NCI-H2196 treated with DMSO at 0.1 percent for 48 hours (cell line): Measurements from ENCODE around the gene LDB1.

Experiments
- DNase-seq: peaks from one replicate; lab custom pipeline; 2025; ENCODE audit not compliant: unreplicated experiment; lab: John Stamatoyannopoulos, UW

Gene LDB1, protein sequence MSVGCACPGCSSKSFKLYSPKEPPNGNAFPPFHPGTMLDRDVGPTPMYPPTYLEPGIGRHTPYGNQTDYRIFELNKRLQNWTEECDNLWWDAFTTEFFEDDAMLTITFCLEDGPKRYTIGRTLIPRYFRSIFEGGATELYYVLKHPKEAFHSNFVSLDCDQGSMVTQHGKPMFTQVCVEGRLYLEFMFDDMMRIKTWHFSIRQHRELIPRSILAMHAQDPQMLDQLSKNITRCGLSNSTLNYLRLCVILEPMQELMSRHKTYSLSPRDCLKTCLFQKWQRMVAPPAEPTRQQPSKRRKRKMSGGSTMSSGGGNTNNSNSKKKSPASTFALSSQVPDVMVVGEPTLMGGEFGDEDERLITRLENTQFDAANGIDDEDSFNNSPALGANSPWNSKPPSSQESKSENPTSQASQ

DNA sequence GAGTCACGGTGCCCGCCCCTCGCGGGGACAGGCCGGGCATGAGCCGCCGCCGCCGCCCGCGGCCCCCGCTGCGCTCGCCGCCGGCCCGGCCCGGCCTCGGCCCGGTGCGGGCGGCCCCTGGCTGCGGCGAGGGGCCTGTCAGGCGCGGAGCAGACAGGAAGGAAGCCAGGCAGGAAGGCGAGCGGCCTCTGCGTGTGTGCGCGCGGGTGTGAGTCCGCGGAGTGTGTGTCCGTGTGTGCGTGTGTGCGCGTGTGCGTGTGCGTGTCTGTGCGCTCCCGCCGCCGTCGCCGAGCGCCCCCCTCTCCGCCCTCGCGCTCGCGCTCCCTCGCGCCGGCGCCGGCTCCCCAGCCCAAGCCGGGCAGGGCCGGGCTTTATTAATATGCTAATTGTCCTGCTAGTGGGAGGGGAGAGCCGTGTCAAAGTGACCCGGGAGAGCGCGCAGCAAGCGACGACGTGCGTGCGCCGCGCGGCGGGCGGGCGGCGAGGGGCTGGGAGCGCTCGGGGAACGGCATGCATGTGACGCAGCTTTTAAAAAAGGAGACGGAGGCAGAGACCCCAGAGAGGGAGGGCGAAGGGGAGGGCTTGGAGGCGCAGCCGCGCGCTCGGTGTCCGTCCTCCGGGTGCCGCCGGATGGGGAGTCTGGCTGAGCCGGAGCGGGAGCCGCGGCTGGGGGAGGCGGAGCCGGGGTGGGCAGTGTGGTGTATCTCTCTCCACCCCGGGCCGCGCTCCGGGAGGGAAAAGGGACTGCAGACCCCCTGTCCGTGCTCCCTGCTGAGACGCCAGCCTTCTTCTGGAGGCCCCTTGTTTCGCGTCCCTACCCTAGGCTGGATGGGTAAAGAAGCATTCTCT lies at the start of gene LDB1:
TSS of gene LDB1 (minus strand) at position 227 of the 849 bp plus-strand sequence. CDS start 258 bp downstream, outside the sequence.
- DNase-seq = peak; percentile 27

- no peak for DNase-seq
These were observed 47.7 kb upstream of the LDB1 start for GRCh38 chr10:102167861-102168260.

GRCh38 chr10:102163342-102163989 lies 43.3 kb upstream of the LDB1 start:
- DNase-seq = no peak

- no peak for DNase-seq
These were observed 39.7 kb upstream of the LDB1 start for GRCh38 chr10:102159831-102160230.

DNA sequence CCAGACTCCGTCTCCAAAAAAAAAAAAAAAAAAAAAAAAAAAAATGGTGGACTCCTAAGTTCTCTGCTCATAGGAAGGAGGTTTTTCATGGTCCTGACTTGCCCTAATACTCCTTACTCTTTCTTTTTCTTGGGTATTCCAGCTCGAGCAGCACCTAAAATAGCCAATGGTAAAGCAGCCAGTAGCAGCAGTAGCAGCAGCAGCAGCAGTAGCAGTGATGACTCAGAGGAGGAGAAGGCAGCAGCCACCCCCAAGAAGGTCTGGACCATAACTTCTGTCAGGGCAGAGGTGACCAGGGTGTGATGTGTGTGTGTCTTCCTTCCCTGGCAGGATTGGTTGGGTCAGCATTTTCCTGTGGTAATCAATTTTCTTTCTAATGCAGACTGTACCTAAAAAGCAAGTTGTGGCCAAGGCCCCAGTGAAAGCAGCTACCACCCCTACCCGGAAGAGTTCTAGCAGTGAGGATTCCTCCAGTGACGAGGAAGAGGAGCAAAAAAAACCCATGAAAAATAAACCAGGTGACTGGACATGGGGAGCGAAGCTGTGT lies 39.0 kb upstream of the LDB1 start:
- DNase-seq = no peak

DNA sequence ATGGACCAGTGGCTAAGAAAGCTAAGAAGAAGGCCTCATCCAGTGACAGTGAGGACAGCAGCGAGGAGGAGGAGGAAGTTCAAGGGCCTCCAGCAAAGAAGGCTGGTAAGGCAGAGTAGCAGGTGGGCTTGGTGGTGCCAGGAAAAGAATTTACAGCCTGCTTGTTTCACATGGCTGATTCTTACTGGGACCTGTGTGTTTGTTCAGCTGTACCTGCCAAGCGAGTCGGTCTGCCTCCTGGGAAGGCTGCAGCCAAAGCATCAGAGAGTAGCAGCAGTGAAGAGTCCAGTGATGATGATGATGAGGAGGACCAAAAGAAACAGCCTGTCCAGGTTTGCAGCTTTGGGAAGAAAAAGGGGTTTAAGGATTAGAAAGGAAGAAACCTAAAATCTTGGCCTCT lies 37.1 kb upstream of the LDB1 start:
- DNase-seq = no peak

DNA sequence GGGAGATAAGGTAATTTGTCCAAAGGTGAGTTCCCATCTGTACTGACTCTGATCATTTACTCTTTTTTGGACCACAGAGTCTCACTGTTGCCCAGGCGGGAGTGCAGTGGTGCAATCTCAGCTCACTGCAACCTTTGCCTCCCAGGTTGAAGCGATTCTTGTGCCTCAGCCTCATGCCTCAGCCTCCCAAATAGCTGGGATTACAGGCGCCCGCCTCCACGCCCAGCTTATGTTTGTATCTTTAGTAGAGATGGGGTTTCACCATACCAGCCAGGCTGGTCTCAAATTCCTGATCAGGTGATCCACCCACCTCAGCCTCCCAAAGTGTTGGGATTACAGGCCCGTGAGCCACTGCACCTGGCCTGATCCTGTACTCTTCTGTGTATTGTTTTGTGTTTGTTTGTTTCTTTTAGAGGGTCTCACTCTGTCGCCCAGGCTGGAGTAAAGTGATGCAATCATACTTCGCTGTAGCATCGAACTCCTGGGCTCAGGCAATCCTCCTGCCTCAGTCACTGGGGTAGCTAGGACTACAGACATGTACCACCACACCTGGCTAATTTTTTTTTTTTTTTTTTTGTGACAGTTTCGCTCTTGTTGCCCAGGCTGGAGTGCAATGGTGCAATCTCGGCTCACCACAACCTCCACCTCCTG lies 34.4 kb upstream of the LDB1 start:
- DNase-seq = no peak

DNA sequence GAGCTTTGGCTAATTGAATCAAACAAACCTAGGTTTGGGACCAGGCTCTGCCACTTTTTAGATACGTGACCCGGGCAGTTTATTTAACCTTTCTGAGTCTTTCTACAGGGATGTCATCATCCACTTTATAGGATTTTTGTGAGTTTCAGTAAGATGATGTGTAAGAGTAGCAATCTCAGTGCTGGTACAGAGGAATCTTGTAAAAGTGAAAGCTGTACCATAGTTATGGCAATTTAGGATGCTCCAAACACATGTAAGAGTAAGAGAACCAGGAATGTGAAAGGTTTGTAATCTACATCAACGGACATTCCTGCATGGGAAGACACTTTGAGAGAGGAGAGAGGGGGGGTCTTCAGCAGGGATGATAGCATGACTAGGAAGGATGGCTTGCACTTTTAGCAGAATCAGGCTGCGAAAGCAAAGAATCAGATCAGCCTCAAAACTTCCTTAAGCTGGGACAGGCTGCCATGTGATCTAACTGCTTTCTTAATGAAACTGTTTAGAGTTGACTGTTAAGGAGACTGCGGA lies 33.0 kb upstream of the LDB1 start:
- DNase-seq = no peak

DNA sequence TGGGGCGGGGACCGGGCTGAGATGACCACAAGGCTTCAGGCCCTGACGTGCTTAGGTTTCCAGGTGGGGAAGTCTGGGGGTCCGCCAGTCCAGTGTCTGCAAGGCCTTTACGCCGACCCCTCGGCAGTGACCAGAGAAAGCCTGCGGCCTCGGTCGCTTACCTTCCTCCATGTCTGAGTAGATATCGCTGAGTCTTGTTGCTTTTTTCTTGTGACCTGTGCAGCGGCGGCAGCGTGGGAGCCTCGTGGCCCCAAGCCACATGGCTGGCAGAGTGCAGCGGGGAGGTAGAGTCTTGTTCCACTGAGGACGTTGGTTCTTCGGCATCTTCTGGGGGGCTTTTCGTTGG lies 32.4 kb upstream of the LDB1 start:
- no peak for DNase-seq

DNA sequence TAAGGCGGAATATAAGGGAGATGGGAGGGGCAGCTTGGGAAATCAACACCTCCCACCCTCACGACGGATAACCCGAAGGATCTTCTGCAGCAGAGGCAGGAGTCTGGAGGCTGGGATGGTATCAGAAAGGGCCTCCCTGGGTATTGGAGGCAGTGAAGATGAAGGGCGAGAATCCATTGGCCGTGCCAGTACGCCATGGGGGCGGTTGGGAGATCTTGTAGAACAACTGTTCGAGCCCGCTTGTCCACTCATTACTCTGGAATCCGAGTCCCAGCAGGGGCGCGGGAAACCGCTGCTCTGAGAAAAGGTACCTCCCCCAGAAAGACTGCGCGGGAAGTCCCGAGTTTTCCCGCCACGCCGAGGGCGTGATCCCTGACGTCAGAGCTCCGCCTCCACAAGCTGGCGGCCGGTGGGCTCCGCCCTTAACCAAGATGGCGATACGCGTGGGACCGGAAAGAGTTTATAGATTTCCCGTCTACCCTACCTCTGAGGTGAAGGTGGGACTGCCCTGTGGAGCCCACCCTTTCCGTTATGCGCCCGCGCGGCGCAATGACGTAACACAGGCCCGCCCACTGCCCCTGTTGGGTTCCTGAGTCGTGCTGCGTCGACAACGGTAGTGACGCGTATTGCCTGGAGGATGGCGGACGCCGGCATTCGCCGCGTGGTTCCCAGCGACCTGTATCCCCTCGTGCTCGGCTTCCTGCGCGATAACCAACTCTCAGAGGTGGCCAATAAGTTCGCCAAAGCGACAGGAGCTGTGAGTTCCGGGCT lies 31.8 kb upstream of the LDB1 start, which contains the start of gene NOLC1:
TSS of gene NOLC1 (plus strand) at position 616 of the 771 bp plus-strand sequence. CDS start at position 638, 22 bp downstream.
- DNase-seq = peak; percentile 86

- no peak for DNase-seq
These were observed 31.0 kb upstream of the LDB1 start for GRCh38 chr10:102150970-102151773.

DNA sequence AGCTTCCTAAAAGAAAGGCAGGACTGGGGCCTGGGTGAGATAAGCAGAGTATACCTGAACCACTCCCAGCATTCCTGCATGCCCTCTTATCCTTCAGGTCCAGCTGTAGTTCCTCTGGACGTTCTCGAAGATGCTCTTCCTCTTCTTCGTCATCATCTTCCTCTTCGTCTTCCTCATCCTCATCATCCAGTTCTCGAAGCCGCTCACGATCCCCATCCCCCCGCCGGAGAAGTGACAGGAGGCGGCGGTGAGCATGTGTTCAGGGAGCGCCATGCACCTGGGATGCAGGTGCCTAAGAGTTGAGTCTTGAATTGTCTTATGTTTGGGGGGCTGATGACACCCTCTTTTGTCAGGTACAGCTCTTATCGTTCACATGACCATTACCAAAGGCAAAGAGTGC lies 28.1 kb upstream of the LDB1 start:
- no peak for DNase-seq

DNA sequence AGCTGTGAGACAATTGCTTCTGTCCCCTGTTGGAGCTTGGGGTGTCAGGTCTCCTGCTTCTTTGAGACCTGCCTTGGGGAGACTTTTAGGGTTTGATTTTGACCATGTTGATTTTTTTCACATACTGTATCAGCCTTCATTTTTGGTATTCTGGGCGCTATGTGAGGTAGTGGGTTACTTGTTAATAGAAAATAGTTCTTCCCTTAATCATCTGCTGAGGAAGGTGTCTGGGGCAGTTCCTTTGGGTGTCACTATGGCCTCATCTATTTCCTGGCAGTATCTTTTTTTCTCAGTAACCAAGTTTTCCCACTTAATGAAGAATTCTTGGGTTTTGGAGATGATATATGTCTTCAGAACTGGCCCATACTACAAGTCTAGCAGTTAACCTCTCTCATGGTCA lies 27.4 kb upstream of the LDB1 start:
- DNase-seq = no peak

DNA sequence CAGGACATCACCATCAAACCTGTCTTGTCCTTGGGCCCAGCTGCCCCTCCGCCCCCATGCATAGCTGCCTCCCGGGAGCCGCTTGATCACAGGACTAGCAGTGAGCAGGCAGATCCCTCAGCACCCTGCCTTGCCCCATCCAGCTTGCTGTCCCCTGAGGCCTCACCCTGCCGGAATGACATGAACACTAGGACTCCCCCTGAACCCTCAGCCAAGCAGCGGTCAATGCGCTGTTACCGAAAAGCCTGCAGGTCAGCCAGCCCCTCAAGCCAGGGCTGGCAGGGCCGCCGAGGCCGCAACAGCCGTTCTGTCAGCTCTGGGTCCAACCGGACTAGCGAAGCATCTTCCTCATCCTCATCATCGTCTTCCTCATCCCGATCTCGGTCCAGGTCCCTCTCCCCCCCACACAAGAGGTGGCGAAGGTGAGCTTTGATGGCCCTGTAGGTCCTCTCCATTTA lies 26.8 kb upstream of the LDB1 start:
- no peak for DNase-seq

DNA sequence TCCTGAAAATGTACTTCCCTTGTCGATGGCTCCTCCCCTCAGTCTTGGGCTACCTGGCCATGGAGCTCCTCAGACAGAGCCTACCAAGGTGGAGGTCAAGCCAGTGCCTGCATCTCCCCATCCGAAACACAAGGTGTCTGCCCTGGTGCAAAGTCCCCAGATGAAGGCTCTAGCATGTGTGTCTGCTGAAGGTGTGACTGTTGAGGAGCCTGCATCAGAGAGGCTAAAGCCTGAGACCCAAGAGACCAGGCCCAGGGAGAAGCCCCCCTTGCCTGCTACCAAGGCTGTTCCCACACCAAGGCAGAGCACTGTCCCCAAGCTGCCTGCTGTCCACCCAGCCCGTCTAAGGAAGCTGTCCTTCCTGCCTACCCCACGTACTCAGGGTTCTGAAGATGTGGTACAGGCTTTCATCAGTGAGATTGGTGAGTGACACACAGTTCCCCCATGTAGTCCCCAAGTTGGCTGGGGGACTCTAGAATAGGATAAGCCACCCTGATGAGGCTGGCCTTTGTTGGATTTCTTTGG lies 21.5 kb upstream of the LDB1 start:
- DNase-seq = no peak

DNA sequence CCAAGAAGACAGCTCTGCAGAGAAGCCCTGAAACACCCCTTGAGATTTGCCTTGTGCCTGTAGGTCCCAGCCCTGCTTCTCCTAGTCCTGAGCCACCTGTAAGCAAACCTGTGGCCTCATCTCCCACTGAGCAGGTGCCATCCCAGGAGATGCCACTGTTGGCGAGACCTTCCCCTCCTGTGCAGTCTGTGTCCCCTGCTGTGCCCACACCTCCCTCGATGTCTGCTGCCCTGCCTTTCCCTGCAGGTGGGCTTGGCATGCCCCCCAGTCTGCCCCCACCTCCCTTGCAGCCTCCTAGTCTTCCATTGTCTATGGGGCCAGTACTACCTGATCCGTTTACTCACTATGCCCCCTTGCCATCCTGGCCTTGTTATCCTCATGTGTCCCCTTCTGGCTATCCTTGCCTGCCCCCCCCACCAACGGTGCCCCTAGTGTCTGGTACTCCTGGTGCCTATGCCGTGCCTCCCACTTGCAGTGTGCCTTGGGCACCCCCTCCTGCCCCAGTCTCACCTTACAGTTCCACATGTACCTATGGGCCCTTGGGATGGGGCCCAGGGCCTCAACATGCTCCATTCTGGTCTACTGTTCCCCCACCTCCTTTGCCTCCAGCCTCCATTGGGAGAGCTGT lies 20.9 kb upstream of the LDB1 start:
- DNase-seq = no peak

GRCh38 chr10:102140218-102140617 lies 20.1 kb upstream of the LDB1 start:
- DNase-seq = no peak
